HG03045 (cell line): ENCODE measurements around the gene SLC16A1.
"Not testable (repeated sequence)": the region's sequence is repeated elsewhere in the genome, so short reads cannot be mapped to it uniquely, and the experiment has no call there.

Experiments
- ATAC-seq: cut with Tn5 transposase; IDR thresholded peaks from one replicate; pipeline ENCODE4 v1.9.1; 2021; ENCODE audit warnings: mild to moderate bottlenecking, moderate library complexity; ENCODE audit not compliant: unreplicated experiment

Gene SLC16A1

GRCh38 chr1:112926858-112927257 lies 29.1 kb downstream of the SLC16A1 start:
- no peak for ATAC-seq

GRCh38 chr1:112925015-112925414 lies 31.0 kb downstream of the SLC16A1 start:
- ATAC-seq, result no peak

GRCh38 chr1:112923959-112924349 lies 32.0 kb downstream of the SLC16A1 start:
- no peak for ATAC-seq

GRCh38 chr1:112923234-112923958 lies 32.6 kb downstream of the SLC16A1 start:
- no peak for ATAC-seq

GRCh38 chr1:112911506-112912220 lies 44.3 kb downstream of the SLC16A1 start:
- ATAC-seq, result no peak

GRCh38 chr1:112909847-112910246 lies 46.1 kb downstream of the SLC16A1 start:
- ATAC-seq, result no peak

GRCh38 chr1:112906150-112906698 lies 49.8 kb downstream of the SLC16A1 start:
- no peak for ATAC-seq

GRCh38 chr1:112905395-112906149 lies 50.4 kb downstream of the SLC16A1 start:
- no peak for ATAC-seq

- no peak for ATAC-seq
Measured at GRCh38 chr1:112904831-112905261, 51.1 kb downstream of the SLC16A1 start.

GRCh38 chr1:112904071-112904830 lies 51.7 kb downstream of the SLC16A1 start:
- no peak for ATAC-seq

- no peak for ATAC-seq
Measured at GRCh38 chr1:112902221-112902620, 53.8 kb downstream of the SLC16A1 start.

GRCh38 chr1:112901387-112901786 lies 54.6 kb downstream of the SLC16A1 start:
- ATAC-seq, result no peak

GRCh38 chr1:112896783-112897182 lies 59.2 kb downstream of the SLC16A1 start:
- no peak for ATAC-seq

- ATAC-seq, result no peak
Measured at GRCh38 chr1:112894561-112895011, 61.4 kb downstream of the SLC16A1 start.

GRCh38 chr1:112894010-112894292 lies 62.0 kb downstream of the SLC16A1 start:
- ATAC-seq, result no peak

GRCh38 chr1:112893288-112894009 lies 62.5 kb downstream of the SLC16A1 start:
- ATAC-seq, result no peak

GRCh38 chr1:112889906-112890305 lies 66.1 kb downstream of the SLC16A1 start:
- ATAC-seq, result not testable (repeated sequence)

- no peak for ATAC-seq
Measured at GRCh38 chr1:112889052-112889768, 66.8 kb downstream of the SLC16A1 start.

- ATAC-seq, result no peak
Measured at GRCh38 chr1:112888630-112889029, 67.4 kb downstream of the SLC16A1 start.
